Left lobe of liver (tissue), 2 donors: ENCODE data around the gene TREH. TPM values are rescaled to one million over a fixed set of nuclear protein-coding genes. Genes with fewer than 3 reads are reported as not detected.
A peak's percentile ranks its signal among the peaks of the same experiment; 100 is the strongest.

ENCODE experiments used
- ATAC-seq: fragments of 200-7000 bp; cut with Tn5 transposase; one replicate; pipeline ENCODE4 v1.9.1; 2020; ENCODE audit warnings: mild to moderate bottlenecking, moderate library complexity
- DNase-seq: peaks from one replicate; pipeline ENCODE4 v3.0.0-alpha.2; 2020; ENCODE audit warnings: low spot score
- total RNA-seq: library from RNA; stranded (reverse); gene quantifications from one replicate; pipeline ENCODE4 v1.2.1, GENCODE V29; 2021
- donor health status: DM: no; HTN: no; CAD: no; lungs with moderate emphysema.
- donor health status: DM: no; HTN: yes; CAD: no.

Gene TREH
- total RNA-seq, 1 donor from 2014 or later, result 3.4 TPM

GRCh38 chr11:118651820-118652219 lies 27.6 kb downstream of the TREH start:
- DNase-seq (no peak), ATAC-seq (no peak)

DNA sequence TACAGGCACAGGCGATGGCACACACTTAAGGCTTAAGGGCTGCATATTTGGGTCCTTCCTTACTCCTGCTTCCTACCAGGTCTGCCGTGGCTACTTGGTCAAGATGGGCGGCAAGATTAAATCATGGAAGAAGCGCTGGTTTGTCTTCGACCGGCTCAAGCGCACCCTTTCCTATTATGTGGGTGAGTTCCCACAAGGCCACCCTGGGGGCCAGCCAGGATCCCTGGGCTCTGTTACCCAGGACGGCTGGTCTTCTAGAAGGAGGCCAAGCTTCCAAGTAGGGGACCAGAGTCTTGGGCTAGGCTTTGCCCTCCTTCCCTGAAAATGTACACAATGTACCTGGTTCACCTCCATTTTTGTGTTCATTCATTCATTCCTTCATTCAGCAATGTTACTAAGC lies 29.1 kb downstream of the TREH start:
- DNase-seq, result no peak

GRCh38 chr11:118649941-118650340 lies 29.5 kb downstream of the TREH start:
- peak; percentile 39 for ATAC-seq
- DNase-seq, result no peak

More for the DNA sequence above, 29.1 kb downstream of the TREH start:
- no peak for ATAC-seq

DNA sequence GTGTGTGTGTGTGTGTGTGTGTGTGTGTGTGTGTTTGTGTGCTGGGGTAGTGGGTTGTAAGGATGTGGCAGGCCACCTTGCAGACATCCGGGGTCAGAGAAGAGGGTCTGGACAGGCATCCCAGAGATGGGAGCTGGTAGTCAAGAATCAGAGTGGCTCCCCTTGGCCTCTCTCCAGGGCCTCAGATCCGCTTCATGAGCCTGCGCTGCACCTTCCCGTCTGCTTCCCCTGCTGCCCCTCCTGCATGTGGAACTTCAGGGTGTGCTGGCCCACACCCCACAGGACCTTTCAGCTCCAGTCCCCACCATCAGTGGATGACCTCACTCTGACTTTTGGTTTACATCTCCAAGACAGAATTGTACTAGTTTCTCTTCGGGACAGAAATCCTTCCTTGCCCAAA lies 31.2 kb downstream of the TREH start:
- DNase-seq (no peak), ATAC-seq (no peak)

DNA sequence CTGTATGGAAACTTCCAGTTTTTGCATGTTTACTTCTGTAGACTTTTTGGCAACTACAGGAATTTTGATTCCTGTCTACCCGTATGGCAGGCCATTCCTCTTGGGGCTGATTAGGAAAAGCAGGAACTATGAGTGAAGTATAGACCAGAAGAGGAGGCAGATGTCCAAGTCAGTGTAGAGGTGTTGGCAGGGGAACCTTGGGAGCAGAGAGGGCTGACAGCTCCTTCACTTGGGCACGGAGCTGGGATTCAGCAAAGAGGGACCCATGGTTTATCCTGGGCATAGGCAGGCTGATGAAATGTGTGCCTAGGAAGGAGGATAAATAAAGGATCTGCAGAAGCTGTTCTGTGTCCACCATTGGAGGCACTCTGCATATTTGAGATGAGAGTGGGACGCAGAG lies 33.1 kb downstream of the TREH start:
- no peak for DNase-seq
- no peak for ATAC-seq

GRCh38 chr11:118645066-118645715 lies 34.3 kb downstream of the TREH start:
- no peak for DNase-seq
- no peak for ATAC-seq

GRCh38 chr11:118644496-118644895 lies 35.0 kb downstream of the TREH start:
- ATAC-seq, result no peak
- DNase-seq, result no peak

DNA sequence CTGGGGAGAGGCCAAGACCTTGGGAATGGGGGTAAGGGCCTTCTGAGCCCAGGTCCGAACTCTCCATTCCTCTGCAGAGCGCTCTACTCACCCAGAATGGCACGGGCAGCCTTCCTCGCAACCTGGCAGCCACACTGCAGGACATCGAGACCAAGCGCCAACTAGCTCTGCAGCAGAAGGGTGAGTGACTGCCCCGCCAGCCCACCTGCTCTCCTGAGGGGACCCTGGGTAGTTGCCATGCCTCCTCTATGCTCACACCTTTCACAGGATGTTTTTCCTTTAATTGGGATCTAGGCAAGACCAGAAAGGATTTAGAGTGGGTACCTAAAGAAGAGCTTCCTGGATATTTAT lies 35.5 kb downstream of the TREH start:
- DNase-seq (no peak), ATAC-seq (no peak)

DNA sequence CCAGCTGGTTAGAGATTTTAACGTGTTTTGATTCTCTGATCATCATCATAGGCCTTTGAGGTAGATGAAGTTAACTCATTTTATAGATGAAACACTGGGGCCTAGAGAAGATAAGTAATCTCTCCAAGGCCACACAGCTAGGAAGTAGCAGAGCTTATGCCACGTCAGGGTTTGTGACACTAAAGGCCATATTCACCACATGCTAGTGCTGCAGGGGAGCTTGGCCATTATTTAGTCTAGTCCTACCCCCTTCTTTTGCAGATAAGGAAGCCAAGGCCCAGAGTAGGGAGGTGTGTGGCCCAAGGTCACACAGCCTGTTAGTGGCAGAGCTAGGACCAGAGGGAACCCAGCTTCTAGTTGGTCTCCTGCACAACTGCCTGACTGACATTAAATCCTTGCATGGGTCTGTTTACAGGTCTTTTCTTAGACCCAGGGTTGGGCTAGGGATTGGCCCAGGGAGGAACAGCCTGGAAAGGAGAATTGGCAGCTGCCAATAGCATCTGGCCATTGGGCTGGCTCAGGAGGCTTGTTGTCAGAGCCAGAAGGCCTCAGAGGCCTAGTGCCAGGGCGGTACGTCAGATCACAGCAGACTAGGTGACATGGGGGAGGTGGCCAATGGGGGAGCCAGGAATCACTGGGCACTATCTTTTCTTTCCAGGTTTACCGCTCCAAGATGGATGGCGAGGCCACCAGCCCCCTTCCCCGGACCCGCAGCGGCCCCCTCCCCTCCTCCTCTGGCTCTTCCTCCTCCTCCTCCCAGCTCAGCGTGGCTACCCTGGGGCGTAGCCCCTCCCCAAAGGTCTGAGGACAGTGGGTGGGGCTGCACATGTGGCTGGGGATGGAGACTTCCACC lies 36.1 kb downstream of the TREH start:
- no peak for DNase-seq
- ATAC-seq, result no peak

GRCh38 chr11:118641397-118642019 lies 37.9 kb downstream of the TREH start:
- DNase-seq (no peak), ATAC-seq (no peak)

DNA sequence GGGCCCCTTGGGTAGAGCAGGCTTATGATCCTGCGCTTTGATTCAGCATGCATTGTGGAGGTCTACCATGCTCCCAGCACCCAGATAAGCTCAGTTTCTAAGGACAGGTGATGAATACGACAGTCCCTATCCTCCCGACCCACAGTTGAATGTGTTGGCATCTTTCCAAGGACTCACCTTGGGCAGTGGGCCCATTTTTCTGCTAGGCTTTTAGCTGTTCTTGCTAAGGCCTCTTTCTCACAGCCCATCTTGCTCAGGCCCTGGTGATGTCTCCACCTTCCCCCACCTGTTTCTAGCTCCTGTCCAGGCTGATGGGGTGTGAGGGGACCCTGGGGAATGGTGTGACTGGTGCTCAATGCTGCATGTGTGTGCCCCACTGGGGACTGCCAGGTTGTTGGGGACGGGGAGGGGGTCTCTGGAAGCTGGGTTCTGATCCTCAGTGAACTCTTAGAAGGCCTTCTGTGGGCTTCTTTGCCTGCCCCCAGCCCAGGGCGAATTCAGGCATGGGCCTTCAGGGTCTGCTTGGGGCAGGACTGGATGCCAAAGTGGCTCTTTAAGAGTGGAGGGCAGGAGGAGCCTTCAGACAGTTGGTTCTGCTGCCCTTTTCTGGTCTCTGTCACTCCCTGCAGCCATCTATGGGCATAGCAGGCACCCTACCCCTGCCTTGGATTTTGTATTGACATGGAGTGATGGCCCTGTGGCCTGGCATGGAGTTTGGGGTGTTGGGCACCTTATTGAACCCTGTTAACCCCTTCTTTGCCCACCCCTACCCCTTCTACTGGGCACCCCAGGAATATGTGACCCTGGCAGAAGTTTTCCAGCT lies 38.9 kb downstream of the TREH start:
- ATAC-seq (peak; percentile 28), DNase-seq (no peak)

DNA sequence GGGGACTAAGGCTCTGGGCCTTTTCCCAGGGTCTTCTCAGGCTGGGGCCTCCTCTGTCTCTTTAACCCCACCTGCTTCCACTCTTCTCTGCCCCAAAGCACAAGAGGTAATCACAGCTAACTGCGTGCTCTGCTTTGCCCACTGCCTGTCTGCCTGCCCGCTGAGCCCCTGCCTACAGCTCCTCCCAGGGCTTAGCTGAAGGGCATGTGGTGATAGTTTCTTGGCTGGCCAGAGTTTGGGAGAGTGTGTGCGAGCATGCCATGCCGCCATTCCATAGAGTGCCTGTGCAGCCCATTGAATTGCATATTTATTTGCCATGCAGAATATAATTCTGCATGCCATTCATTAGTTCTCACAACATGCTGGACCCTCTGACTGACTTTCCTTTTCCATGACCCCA lies 39.6 kb downstream of the TREH start:
- ATAC-seq, result no peak
- DNase-seq, result no peak

DNA sequence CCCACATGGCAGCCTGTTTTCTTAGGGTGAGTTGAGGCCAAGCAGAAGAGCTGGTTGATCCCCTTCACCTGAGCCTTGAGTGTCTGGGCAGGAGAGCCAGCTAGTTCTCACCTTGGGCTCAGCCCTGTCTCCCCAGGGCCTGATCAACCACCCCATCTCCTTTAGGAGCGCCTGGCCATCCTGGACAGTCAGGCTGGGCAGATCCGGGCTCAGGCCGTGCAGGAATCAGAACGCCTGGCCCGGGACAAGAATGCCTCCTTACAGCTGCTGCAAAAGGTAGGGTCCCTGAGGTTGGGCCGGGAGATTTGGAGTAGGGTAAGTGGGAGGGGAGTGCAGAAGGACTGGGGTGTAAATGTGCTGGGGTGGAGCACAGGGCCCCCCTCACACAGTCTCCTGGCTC lies 40.7 kb downstream of the TREH start:
- no peak for ATAC-seq
- DNase-seq, result no peak

- ATAC-seq, result no peak
- DNase-seq, result no peak
These were observed 42.7 kb downstream of the TREH start for GRCh38 chr11:118636569-118637290.

- DNase-seq (no peak), ATAC-seq (no peak)
These were observed 43.8 kb downstream of the TREH start for GRCh38 chr11:118635642-118636041.

GRCh38 chr11:118635237-118635591 lies 44.2 kb downstream of the TREH start:
- peak; percentile 35 for ATAC-seq
- no peak for DNase-seq

GRCh38 chr11:118634431-118635236 lies 44.8 kb downstream of the TREH start:
- DNase-seq (peak; percentile 87), ATAC-seq (peak; percentile 96)

DNA sequence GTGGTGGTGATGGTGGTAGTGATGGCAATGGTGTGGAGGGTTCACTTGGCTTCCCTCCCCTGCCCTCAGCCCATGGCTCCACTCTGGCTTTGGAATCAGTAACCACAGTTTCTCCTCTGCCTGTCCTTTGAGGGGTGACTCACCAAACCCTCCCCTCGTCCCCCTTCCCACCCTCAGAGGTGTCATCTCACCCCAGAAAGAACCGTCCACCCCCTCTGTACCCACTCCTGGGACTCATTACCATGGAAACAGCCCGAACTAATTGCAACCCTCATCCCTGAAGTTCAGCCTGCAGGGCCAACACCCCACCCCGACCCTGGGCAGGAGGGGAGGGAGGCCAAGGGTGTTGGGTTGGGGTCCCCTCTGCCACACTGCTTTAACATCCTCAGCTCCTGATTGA lies 45.5 kb downstream of the TREH start:
- ATAC-seq (no peak), DNase-seq (no peak)

- no peak for DNase-seq
- ATAC-seq, result no peak
These were observed 46.1 kb downstream of the TREH start for GRCh38 chr11:118633319-118633690.
